Upper lobe of right lung (tissue), 1 donor: ENCODE measurements around the gene ZSCAN1. TPM values are rescaled to one million over a fixed set of nuclear protein-coding genes. Genes with fewer than 3 reads are reported as not detected.
A peak's percentile ranks its signal among the peaks of the same experiment; 100 is the strongest.

Experiments
- ATAC-seq: fragments of 200-7000 bp; cut with Tn5 transposase; one replicate; pipeline ENCODE4 v1.9.1; 2020; ENCODE audit warnings: mild to moderate bottlenecking, moderate library complexity
- DNase-seq: peaks from one replicate; pipeline ENCODE4 v3.0.0-alpha.2; 2020
- H3K27ac ChIP-seq: fragments of 200-600 bp; one replicate; pipeline ENCODE4 v1.8.0; 2022
- H3K27me3 ChIP-seq: fragments of 200-600 bp; one replicate; pipeline ENCODE4 v1.8.0; 2022; ENCODE audit warnings: mild to moderate bottlenecking
- H3K36me3 ChIP-seq: fragments of 200-600 bp; one replicate; pipeline ENCODE4 v1.8.0; 2022
- H3K4me1 ChIP-seq: fragments of 200-600 bp; one replicate; pipeline ENCODE4 v1.8.0; 2022
- H3K4me3 ChIP-seq: fragments of 200-600 bp; one replicate; pipeline ENCODE4 v1.8.0; 2022; ENCODE audit warnings: mild to moderate bottlenecking
- H3K9me3 ChIP-seq: fragments of 200-600 bp; one replicate; pipeline ENCODE4 v1.8.0; 2022
- CTCF ChIP-seq: fragments of 200-600 bp; IDR thresholded peaks from one replicate; pipeline ENCODE4 v1.8.0; 2022; ENCODE audit warnings: antibody characterized with exemption
- intact Hi-C: fragments of 100-400 bp; cut with DNase I; formaldehyde crosslinking; loops from one replicate; pipeline ENCODE4 v1.11.0; 2022
- total RNA-seq: library from RNA; stranded (reverse); fragmentation: NEBNext Ultra II Directional; extraction: Animal tissue kit (Norgen Biotek cat#: 25700); gene quantifications from one replicate; pipeline ENCODE4 v1.2.1, GENCODE V29; 2021
- donor health status: DM: no; HTN: yes; CAD: no; lungs with severe emphysema.

The ZSCAN1 gene
- total RNA-seq, 1 donor from 2014 or later: not detected

GRCh38 chr19:58056861-58057260, 23.0 kb downstream of the ZSCAN1 start:
- no peaks in the 10 kb centered on the region for H3K27me3 ChIP-seq
- H3K4me3 ChIP-seq: no peak overlapping the region
- ATAC-seq (no peak), DNase-seq (no peak)
- intact Hi-C loops: no loop called here
- H3K9me3 ChIP-seq: peaks cover 4% of the 10 kb centered on the region
- H3K36me3 ChIP-seq: no peaks in the 10 kb centered on the region
- TF ChIP-seq CTCF: no peak
- H3K27ac ChIP-seq: no peak overlapping the region
- H3K4me1 ChIP-seq: no peaks in the 10 kb centered on the region

GRCh38 chr19:58058467-58058866, 24.6 kb downstream of the ZSCAN1 start:
- Histone ChIP-seq H3K36me3 (no peaks in the 10 kb centered on the region), H3K9me3 (peaks cover 4% of the 10 kb centered on the region), H3K27ac (peak overlapping the region; percentile 89), H3K4me3 (no peak overlapping the region), H3K4me1 (no peaks in the 10 kb centered on the region), H3K27me3 (no peaks in the 10 kb centered on the region)
- DNase-seq (no peak), ATAC-seq (no peak)
- TF ChIP-seq CTCF: no peak
- intact Hi-C loops: no loop called here

DNA sequence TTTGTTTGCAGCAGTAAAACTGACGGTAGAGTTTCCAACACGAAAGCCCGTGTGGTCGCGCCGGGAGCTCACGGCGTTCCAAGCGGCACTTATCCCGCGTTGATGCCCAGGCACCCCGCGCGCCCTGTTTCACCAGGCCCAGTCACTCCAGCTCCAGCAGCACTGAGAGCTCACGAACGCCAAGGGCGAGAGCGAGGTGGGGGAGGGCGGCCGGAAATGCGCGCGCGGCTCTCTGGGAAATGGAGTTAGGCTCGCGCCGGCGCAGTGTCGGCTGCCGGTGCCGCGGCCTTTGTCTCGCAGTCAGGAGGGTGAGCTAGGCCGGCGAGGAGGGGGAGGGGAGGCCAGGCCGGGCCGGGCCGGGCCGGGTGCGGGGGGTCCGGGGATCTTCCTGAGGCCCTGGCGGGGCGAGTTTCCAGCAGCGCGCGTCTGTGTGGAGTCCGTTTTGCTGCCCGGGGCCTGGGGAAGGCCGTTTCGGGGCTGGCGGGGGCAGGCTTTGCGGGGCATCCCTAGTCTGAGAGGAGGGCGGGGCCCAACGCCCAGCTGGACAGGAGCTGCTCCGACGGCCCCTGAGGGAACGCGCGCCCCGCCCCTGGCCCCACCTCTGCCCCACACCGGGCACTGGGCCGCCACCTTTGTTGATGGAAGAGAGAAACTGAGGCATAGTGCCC, 25.3 kb downstream of the ZSCAN1 start, which contains the start of gene ZNF135:
Gene ZNF135, plus strand, starts transcription at position 280 of the 668 bp plus-strand sequence. CDS start 721 bp downstream, outside the sequence.
- intact Hi-C loops: no loop called here
- peaks cover 4% of the 10 kb centered on the region for H3K9me3 ChIP-seq

DNA sequence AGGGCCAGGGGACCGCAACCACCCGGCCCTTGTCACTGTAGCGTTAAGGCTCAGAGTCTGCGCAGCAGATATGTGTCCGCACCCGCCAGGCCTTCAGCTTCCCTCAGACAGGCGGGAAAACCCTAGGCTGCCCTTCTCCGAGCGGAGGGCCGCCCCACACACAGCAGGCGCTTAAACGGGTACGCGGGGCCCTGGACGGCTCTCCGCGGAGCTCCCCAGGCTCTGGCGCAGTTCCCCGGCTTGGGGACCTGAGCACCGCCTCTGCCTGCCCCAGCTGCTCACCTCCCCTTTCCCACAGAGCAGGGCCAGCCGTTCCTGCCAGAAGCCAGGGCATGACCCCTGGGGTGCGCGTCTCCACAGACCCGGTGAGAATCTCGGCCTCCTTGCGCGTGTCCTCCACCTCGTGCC, 25.9 kb downstream of the ZSCAN1 start:
- peak overlapping the region; percentile 89 for H3K27ac ChIP-seq
- H3K36me3 ChIP-seq: no peaks in the 10 kb centered on the region
- ATAC-seq: peak; percentile 3
- intact Hi-C loops: no loop called here
- H3K9me3 ChIP-seq: peaks cover 4% of the 10 kb centered on the region
- TF ChIP-seq CTCF: no peak
- no peaks in the 10 kb centered on the region for H3K4me1 ChIP-seq
- no peaks in the 10 kb centered on the region for H3K27me3 ChIP-seq
- no peak for DNase-seq
- H3K4me3 ChIP-seq: peak overlapping the region; percentile 66

More for the DNA sequence above, 25.3 kb downstream of the ZSCAN1 start, which contains the start of gene ZNF135:
- peak within 1 kb of the TSS; percentile 66 for H3K4me3 ChIP-seq
- H3K36me3 ChIP-seq: no peaks in the 10 kb centered on the region
- peak; percentile 83 for DNase-seq
- peak within 1 kb of the TSS; percentile 89 for H3K27ac ChIP-seq
- no peaks in the 10 kb centered on the region for H3K4me1 ChIP-seq
- H3K27me3 ChIP-seq: no peaks in the 10 kb centered on the region
- no peak for TF ChIP-seq CTCF
- ATAC-seq: peak; percentile 91

DNA sequence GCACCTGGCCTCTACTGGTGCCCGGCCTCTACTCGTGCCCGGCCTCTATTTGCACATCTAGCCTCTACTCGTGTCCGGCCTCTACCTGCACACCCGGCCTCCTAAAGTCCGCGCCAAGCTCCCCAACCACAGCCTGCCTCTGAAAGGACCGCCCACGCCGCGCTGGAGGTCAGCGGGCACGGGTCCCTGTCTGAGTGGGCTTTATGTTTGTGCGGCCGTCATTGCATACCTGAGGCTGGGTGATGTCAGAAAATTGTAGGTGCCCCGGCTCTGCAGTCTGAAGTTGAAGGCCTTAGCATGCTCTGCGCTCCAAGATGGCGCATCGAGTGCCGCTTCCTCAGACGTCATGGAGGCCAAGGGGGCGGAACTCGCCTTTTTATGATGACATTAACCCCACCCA, 26.4 kb downstream of the ZSCAN1 start:
- no peak for ATAC-seq
- TF ChIP-seq CTCF: no peak
- no peaks in the 10 kb centered on the region for H3K4me1 ChIP-seq
- no peaks in the 10 kb centered on the region for H3K36me3 ChIP-seq
- intact Hi-C loops: no loop called here
- peaks cover 4% of the 10 kb centered on the region for H3K9me3 ChIP-seq
- H3K4me3 ChIP-seq: peak overlapping the region; percentile 66
- H3K27me3 ChIP-seq: no peaks in the 10 kb centered on the region
- H3K27ac ChIP-seq: no peak overlapping the region
- DNase-seq: no peak
